Skeletal muscle cell (primary cell): ENCODE results near the gene ABHD16A.
"Not testable (repeated sequence)": the region's sequence is repeated elsewhere in the genome, so short reads cannot be mapped to it uniquely, and the experiment has no call there.

Experiments used
- DNase-seq: peaks from one replicate; pipeline ENCODE4 v3.0.0-alpha.2; 2010; ENCODE audit warnings: low read depth
- H3K4me3 ChIP-seq: 2 replicates; pipeline ENCODE4 v1.5.1; 2011; ENCODE audit warnings: low read depth, mild to moderate bottlenecking, control low read depth, low read length, moderate library complexity

Gene ABHD16A

GRCh38 chr6:31717499-31718222, 14.5 kb upstream of the ABHD16A start:
- no peak for DNase-seq
- no peak overlapping the region for H3K4me3 ChIP-seq

GRCh38 chr6:31715022-31715958, 12.2 kb upstream of the ABHD16A start, which contains the start of gene LY6G6D:
Gene LY6G6D (plus strand): TSS chr6:31715348. CDS start chr6:31715356, 8 bp downstream.
- DNase-seq, result no peak
- no peak within 1 kb of the TSS for H3K4me3 ChIP-seq

DNA sequence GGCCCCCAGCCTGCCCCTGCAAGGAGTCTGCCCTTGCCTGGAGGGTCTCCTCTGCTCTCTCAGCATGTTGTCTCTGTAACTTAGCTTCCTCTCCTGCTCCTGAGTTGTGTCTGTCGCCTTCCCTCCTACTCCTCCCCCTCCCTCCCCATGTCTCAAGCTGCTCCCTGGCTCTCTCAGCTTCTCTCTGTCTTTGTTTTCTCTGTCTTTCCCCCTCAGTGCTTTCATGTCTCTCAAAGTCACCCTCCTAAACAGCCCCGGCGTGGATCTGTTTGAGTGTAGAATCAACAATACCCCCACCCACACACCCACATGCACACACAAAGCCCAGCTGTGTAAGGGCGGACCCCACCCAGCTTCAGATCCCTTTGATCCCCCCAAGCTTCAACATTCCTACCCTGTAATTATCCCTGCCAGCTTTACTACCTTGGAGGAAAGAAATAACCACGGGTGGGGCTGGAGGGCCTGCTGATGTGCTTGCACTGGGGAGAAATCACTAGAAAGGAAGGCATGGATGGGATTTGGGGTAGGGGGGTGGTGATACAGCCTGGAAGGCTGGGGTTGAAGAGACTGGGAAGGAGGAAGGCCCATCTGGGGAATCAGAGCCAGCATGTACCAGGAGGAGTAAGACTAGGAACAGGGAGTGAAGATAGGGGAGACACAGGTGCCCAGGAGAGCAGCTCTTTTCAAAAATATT, 11.0 kb upstream of the ABHD16A start:
- H3K4me3 ChIP-seq, result no peak overlapping the region
- no peak for DNase-seq

DNA sequence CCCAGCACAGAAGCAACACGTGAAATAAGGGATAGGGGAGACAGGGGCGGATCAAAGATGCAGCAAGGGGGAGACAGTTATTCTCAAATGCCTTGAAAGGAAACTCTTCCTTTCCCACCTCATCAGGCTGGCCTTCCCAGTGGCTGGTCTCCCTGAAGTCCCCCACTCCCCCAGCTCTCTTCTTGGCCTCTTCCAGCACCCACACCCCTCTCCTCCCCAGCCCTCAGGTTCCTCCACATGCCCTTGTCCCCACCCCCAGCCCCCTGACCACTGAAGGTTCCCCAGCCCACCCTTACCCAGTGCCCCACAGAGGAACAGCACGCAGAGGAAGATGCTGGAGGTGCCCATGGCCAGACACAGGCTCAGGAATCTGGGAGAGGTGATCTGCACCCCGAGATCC, 10.3 kb upstream of the ABHD16A start:
- no peak for DNase-seq
- no peak overlapping the region for H3K4me3 ChIP-seq

GRCh38 chr6:31712296-31712695, 9.2 kb upstream of the ABHD16A start:
- no peak overlapping the region for H3K4me3 ChIP-seq
- no peak for DNase-seq

DNA sequence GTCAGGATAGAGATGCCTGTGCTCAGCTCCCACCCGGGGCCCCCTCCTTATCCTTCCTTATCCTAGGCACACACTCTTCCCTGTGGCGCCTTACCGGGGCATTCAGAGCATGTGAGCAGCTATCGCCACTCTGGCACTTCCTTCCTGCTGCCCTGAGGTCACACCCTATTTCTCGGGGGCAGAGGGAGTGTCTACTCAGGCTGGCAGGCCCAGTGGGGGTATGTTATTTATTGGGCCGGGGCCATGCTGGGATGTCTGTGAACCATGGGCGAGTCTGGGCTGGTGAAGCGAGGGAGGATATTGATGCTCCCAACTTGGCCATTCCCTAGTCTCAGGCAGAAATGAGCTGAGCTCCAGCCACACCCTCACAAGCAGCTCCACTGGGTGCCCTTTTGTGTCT, 8.1 kb upstream of the ABHD16A start:
- no peak for DNase-seq
- H3K4me3 ChIP-seq, result no peak overlapping the region

DNA sequence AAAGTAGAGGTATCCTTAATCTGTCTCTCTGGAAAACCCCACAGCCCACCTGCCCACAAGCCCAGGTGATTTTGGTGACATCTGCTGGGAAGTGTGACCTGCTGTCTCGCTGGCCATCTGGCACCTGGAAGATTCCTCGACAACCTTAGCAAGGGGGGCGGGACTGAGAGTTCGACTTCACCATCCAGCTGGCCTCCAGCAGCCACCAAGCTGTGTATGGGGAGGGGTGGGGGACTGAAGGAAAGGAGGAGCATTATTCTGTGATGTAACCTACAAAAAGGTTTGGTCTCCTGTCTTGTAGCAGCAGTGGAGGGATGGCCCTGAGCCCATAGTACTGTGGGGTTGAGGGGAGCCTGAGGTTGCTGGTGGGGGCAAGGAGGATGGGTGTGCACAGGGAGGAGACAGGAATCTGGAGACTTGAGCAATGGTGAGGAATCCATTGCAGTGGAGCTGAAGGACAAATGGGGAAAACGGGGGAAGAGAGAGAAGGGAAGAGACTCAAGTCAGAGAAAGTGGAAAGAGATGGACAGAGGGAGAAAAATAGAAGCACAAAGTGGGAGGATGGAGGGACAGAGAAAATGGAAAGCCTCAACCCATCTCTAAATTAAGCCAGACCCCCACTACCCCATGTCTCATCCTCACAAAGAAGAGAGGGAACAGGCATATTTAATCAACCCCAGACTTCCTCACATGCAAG, 7.5 kb upstream of the ABHD16A start:
- H3K4me3 ChIP-seq, result no peak overlapping the region
- DNase-seq, result no peak

DNA sequence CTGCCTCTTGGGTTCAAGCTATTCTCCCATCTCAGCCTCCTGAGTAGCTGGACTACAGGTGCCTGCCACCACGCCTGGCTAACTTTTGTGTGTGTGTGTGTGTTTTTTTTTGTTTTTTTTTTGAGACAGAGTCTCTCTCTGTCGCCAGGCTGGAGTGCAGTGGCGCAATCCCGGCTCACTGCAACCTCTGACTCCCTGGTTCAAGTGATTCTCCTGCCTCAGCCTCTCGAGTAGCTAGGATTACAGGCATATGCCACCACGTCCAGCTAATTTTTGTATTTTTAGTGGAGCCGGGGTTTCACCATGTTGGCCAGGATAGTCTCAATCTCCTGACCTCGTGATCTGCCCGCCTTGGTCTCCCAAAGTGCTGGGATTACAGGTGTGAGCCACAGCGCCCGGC, 6.0 kb upstream of the ABHD16A start:
- not testable (repeated sequence) for H3K4me3 ChIP-seq, DNase-seq

- DNase-seq, result no peak
- no peak overlapping the region for H3K4me3 ChIP-seq
These were observed 5.1 kb upstream of the ABHD16A start for GRCh38 chr6:31708224-31708623.

GRCh38 chr6:31707701-31708100, 4.6 kb upstream of the ABHD16A start:
- no peak overlapping the region for H3K4me3 ChIP-seq

GRCh38 chr6:31706599-31706998, 3.5 kb upstream of the ABHD16A start, which contains the start of gene LY6G6F:
Gene LY6G6F (plus strand): TSS chr6:31706866. CDS start chr6:31706907, 41 bp downstream.
- no peak for DNase-seq
- H3K4me3 ChIP-seq, result no peak within 1 kb of the TSS

More at GRCh38 chr6:31707701-31708100, 4.6 kb upstream of the ABHD16A start:
- DNase-seq, result no peak

DNA sequence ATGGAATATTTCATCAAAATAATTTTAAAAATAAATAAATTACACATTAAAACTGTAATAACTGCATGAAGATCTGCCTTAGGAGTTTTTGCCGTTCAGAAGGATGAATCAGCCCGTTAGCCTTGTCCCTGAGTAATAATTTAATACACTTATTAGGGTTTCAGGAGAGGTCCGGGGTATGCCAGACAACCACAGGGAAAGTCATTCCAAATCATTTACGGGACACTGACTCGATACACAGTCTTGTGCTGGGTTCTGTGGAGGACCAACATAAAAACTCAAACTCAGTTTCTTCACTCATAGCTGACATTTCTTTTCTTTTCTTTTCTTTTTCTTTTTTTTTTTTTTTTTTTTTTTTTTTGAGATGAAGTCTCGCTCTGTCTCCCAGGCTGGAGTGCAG, 2.8 kb upstream of the ABHD16A start:
- H3K4me3 ChIP-seq, result no peak overlapping the region
- no peak for DNase-seq

DNA sequence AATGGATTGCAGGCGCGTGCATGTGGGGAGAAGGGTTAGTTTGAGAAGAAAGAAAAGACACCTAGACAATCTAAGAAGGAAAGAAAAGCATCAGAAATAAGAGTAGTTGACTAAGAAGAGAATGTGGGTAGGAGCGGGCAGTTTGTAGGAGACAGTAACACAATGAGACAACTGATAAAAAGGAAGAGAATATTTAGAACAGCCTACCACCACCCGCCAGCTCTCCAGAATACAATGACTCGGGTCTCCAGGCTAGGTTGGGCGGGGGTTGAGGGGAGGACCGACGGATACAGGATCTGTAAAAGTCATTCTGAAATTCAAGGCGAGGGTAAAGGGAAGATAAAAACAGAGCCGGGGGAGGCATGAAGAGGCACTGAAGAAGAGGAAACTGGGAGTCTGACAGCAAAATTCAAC, 712 bp downstream of the ABHD16A start:
- no peak for DNase-seq
- H3K4me3 ChIP-seq, result peak overlapping the region; percentile 81

- DNase-seq, result no peak
- H3K4me3 ChIP-seq, result peak overlapping the region; percentile 81
These were observed 1.3 kb downstream of the ABHD16A start for GRCh38 chr6:31701666-31702404.

DNA sequence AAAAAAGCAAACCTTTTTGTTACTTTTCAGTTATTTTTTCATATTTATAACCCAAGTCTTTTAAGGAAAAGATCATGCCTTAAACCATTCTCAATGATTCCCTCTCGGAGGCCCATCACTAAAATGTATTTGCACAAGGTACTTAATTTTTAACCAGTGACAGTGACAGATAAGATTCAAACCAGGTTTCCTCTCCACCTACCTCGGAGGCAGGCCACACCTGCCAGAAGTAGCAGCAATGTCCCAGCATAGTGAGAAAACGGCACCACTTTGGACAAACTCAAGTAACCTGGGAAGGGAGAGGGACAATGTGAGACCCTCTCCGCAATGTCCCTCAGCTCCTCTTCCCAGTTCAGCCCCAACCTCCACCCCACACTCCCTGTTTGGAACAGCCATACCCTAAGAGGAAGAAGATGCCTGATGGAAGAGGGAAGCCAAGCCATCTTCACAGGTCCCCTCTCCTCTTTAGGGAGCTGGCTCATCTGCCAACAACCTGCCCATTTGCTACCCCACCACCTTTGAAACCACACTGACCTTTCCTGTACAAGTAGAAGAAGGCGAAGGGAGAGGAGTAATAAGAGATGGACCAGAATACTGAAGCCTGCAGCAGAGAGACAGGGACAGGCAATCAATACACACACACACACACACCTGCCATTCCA, 2.3 kb downstream of the ABHD16A start:
- no peak for DNase-seq
- H3K4me3 ChIP-seq, result no peak overlapping the region

DNA sequence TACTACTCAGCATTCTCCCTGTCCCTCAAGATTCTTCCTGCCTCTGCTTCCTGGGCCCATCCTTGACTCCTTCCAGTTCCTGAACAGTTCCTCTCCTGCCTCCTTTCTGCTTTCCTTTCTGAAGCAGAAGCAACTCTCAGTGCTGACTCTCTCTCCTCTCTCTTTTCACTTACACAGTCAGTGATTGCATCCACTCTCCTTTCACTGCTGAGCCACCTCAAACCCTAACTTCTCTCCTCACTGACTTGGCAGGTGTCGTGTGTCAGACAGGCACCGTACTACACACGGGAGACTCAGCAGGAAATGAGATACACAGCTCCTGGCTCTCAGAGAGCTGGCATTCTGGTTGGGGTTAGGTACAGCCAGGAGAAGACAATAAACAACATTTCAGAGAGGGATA, 5.6 kb downstream of the ABHD16A start:
- DNase-seq, result no peak
- no peak overlapping the region for H3K4me3 ChIP-seq

DNA sequence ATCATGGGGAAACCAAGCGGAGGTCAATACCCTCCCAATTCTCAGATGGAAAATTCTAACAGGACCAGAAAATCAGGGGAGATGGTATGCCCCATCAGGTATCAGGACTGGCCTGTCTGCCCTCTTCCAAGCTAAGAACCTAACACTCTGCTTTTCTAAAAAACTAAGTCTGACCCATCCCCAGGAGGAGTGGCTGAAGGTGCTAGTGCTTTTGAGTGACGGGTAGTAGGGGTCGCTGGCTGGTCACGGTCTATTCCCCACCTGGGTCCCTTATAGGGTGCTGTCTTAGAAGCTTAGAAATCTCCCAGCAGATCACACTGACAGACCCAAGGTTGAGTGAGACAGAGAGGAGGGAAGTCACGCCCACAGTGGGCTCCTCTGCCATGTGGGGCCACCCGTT, 9.6 kb downstream of the ABHD16A start:
- no peak for DNase-seq
- no peak overlapping the region for H3K4me3 ChIP-seq

GRCh38 chr6:31692886-31693285, 10.2 kb downstream of the ABHD16A start:
- no peak overlapping the region for H3K4me3 ChIP-seq
- DNase-seq, result no peak
